GM12865 (cell line): Measurements from ENCODE around the gene DPYSL4.

Source experiments
- DNase-seq: peaks from one replicate; pipeline ENCODE4 v3.0.0; 2010; ENCODE audit warnings: low read depth
- H3K4me3 ChIP-seq: 2 replicates; pipeline ENCODE4 v1.5.1; 2011; ENCODE audit warnings: mild to moderate bottlenecking, low read depth, low read length, control low read depth
- TF ChIP-seq, protein P1 (sequence below): IDR thresholded peaks from 2 replicates; pipeline ENCODE4 v1.5.1; 2011; ENCODE audit warnings: low read length, control low read depth, low read depth, inconsistent platforms; ENCODE audit not compliant: insufficient read depth; ENCODE audit errors: missing control alignments

DPYSL4 gene

DNA sequence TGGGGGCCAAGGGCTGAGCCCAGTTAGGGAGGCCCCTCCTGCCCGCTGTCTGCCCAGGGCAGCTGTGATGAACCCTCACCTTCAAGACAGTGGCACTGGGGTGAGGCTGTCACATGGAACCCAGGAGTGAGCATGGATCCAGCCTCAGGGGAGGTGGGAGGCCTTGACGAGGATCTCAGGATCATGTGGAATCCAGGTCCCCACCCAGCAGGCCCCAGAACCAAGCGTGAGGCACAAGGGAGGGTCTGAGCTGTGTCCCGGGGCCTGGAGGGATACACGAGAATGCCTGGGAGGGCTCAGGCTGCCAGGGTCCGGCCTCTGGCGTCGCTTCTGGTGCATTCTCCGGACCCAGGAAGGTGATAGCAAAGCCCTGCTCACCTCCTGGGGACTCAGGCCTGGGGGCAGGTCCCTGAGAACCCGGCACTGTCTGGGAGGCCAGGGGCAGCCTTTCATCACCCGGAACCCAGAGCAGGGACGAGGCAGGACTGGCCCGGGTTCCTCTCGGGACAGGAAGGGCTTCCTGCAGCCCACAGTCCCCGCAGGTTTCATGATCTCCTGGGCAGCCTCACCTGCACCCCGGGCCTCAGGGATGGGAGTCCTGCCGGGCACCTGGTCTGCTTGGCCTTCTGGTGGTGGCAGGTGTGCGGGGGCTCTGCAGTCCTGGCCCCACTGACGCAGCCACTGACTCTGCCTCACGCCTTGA, 17.5 kb downstream of the DPYSL4 start:
- TF ChIP-seq, protein P1, sequence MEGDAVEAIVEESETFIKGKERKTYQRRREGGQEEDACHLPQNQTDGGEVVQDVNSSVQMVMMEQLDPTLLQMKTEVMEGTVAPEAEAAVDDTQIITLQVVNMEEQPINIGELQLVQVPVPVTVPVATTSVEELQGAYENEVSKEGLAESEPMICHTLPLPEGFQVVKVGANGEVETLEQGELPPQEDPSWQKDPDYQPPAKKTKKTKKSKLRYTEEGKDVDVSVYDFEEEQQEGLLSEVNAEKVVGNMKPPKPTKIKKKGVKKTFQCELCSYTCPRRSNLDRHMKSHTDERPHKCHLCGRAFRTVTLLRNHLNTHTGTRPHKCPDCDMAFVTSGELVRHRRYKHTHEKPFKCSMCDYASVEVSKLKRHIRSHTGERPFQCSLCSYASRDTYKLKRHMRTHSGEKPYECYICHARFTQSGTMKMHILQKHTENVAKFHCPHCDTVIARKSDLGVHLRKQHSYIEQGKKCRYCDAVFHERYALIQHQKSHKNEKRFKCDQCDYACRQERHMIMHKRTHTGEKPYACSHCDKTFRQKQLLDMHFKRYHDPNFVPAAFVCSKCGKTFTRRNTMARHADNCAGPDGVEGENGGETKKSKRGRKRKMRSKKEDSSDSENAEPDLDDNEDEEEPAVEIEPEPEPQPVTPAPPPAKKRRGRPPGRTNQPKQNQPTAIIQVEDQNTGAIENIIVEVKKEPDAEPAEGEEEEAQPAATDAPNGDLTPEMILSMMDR, result no peak

DNA sequence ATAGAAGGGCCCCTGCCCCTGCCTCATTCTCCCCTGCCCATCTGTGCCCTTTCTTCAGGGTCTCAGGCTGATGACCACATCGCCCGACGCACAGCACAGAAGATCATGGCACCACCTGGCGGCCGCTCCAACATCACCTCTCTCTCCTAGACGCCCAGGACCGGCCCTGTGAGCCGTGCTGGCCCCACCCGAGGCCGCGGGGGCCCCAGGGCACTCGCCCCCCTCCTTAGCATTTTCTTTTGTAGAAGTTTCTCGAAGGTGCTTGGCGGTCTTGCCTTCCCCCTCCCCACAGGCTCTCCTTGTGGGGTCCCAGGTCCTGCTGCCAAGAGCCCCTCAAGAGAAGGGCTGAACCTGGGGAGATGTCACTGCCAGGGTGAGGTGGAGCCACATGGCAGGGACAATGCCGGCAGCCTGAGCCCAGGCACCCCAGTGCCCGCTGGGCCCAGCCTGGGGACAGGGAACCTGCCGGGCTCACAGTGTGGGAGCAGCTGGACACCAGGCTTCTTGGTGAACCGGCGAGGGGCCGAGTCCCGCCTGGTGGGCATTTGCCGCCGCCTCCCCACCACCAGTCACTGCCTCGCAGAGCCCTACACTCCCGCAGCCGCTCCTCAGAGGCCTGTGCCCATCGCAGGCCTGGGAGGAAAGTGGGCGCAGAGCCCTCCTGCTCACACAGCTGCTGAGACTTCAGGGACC, 18.2 kb downstream of the DPYSL4 start:
- no peak overlapping the region for H3K4me3 ChIP-seq
- TF ChIP-seq, protein P1, result no peak
- no peak for DNase-seq

More for the DNA sequence above, 17.5 kb downstream of the DPYSL4 start:
- DNase-seq, result no peak
- H3K4me3 ChIP-seq, result no peak overlapping the region

DNA sequence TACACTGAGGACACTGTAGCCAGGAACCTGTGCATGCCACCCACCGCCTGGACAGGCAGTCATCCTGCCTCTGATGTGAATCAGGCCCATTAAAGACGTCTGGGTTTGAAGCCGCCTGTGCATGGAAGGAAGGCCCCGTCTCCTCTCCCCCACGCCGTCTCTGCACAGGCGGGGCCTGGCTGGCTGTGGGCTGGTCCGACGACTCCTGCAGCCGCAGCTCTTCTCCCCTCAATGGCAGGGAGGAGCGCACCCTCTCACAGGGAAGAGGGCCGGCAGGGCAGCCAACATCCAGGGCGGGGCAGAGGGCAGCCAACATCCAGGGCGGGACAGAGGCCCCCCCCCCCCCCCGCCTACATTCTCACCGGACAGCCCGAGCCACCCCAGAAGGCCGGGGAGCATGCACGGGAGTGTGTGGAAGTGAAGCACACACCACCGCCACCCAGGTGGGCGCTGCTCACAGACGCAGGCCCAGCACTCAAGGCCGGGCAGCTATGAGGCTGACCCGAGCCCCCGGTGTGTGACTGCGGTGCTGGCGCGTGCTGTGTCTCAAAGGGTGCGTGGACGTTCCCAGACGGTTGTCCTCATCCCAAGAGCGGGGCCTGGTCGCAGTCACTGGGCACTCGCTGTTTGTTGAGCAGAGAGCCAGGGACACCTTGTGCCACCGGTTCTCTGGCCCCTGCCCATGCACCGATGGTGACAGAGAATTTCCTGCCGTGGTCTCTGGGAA, 19.1 kb downstream of the DPYSL4 start:
- no peak overlapping the region for H3K4me3 ChIP-seq
- DNase-seq, result no peak
- TF ChIP-seq, protein P1, result no peak

DNA sequence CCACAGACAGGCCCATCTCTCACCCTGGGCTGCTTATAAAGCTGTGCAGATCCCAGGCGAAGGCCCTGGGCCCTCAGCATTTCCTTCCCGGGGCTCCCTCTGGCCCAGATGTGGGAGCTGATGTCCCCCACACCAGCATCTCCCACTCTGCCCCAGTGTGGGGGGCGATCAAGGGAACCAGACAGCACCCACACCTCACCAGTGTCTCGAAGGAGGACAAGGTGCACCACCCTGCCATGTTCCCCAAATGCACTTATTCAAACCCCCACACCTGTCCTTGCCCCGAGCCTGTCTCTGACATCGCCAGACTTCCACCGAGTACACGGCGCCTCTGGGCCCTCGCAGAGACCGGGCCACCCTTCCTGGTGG, 19.6 kb downstream of the DPYSL4 start:
- DNase-seq, result no peak
- TF ChIP-seq, protein P1, result no peak
- H3K4me3 ChIP-seq, result no peak overlapping the region

DNA sequence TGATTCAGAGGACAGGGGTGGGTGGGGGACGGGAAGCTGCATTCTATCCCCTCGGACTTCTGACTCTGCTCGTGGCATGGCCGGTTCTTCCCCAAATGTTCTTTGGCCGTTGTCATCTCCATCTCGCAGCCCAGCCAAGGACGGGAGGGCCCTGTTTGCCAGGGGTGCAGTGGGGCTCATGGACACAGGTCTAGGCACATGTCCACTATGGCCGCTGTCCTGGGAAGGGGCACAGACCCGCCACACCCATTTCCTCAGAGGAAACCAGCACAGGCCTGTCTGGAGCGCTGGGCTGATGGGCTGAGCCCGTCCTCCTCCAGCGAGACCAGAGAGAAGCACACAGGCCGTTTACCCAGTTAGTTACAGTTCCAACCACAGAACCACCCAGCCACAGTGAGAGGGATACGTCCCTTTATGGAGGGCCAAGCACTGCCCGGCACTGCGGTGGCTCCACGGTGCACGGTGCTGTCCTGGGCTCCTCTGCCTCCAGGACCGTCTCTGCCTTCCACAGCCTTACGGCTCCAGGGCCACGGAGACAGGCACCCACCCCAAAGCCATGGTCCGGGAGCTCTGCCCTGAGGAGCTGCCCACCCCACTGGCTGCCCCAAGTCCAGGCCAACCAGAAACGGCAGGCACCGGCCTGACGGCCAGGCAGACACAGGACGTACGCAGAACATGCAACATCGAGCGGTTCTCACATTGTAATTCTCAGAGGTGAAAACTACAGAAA, 20.2 kb downstream of the DPYSL4 start:
- H3K4me3 ChIP-seq, result no peak overlapping the region
- DNase-seq, result no peak
- TF ChIP-seq, protein P1, result no peak

DNA sequence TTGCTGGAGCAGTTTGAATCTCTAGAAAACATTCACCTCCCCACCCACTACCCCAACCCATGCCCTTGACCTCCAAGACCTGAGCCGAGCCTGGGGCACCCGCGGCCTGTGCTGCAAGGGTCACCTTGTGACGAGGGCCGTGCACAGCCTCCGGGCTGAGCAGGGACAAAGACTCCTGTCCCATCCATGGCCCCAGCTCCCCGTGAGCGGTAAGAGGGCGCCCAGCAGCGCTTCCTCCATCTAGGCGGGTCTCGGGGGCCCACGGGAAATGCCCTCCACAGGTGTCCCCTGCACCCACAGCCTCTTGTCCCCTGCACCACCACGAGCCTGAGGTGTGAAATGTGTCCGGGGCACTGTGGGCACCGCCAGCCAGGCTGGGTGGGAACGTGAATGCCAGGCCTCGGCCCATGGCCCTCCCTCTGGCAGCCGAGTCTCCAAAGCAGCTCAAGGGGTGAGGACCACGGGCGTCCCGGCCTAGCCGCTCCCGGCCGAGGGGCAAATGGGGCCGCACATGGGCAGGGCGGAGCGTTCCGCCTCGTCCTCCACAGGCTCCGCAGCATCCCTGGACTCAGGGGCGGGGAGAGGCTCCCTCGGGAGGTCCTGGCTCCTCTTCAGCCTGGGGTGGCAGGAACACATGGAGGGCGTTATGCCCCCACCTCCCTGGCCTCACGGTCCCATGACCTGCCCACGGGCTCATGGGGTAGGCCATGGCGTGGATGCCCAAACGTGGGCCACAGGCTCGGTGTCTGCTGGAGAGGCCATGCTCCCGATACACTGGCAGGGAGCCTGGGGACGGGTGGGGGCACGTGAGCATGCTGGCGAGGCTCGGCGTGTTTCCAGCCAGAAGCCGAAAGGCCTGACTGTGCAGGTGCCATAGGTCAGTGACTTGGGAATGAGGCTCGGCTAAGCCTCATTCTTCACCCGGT, 21.1 kb downstream of the DPYSL4 start:
- DNase-seq, result no peak
- TF ChIP-seq, protein P1, result no peak
- no peak overlapping the region for H3K4me3 ChIP-seq
